ENCODE measurements around the gene ESR2. TPM values are rescaled to one million over a fixed set of nuclear protein-coding genes. Genes with fewer than 3 reads are reported as not detected.
"Not testable (repeated sequence)": the region's sequence is repeated elsewhere in the genome, so short reads cannot be mapped to it uniquely, and the experiment has no call there.

ESR2 gene
- total RNA-seq, 6 experiments from 2014 or later = not detected

DNA sequence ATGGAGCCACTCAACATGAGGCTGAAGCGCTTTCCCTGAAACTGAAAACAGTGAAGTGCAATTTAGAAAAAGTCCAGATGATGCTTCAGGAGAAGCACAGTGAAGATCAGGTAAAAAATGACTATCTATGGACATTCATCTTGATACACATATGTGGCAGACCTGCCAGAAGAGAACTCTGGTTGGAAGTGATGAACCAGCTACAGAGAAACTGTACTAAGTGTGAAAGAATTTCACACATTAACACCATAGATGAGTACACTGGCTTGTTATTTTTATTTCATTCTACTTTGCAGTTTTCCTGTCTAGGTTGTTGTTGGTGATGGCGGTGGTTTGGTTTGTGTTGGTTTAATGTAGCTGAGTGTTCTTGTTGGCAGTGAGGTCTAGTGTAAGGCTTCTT lies 174.7 kb downstream of the ESR2 start:
- TF ChIP-seq, protein P1, sequence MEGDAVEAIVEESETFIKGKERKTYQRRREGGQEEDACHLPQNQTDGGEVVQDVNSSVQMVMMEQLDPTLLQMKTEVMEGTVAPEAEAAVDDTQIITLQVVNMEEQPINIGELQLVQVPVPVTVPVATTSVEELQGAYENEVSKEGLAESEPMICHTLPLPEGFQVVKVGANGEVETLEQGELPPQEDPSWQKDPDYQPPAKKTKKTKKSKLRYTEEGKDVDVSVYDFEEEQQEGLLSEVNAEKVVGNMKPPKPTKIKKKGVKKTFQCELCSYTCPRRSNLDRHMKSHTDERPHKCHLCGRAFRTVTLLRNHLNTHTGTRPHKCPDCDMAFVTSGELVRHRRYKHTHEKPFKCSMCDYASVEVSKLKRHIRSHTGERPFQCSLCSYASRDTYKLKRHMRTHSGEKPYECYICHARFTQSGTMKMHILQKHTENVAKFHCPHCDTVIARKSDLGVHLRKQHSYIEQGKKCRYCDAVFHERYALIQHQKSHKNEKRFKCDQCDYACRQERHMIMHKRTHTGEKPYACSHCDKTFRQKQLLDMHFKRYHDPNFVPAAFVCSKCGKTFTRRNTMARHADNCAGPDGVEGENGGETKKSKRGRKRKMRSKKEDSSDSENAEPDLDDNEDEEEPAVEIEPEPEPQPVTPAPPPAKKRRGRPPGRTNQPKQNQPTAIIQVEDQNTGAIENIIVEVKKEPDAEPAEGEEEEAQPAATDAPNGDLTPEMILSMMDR (IDR thresholded peaks at IDR 0.05) = no peak
- H3K27ac Mint-ChIP-seq = no peak overlapping the region
- no peaks in the 10 kb centered on the region; the same call in 1 of the 2 replicates for H3K27me3 Mint-ChIP-seq (ENCODE audit: insufficient read depth)
- DNase-seq = no peak
- H3K9me3 Mint-ChIP-seq = no peaks in the 10 kb centered on the region
- no peaks in the 10 kb centered on the region for H3K36me3 Mint-ChIP-seq (ENCODE audit: low read depth)
- H3K4me3 Mint-ChIP-seq = no peak overlapping the region
- peaks cover 12% of the 10 kb centered on the region for H3K4me1 Mint-ChIP-seq (ENCODE audit: low read depth)

DNA sequence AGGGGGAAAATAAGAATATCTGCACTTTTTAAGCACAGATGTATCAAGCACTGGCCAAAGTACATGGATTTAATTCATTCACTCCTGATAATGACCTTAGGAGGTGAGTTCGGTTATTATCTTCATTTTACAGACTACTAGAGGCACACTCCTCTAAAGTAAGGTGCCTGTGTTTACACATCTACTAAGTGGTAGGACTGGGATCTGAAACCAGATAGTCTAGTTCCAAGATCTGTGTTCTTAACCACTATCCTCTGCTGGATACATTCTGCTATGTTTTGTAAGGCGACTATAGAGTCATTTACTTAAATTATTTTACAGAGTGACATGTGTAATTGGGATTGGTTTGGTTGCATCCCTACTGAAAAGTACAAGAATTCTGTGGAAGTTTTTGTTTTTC lies 175.3 kb downstream of the ESR2 start:
- no peaks in the 10 kb centered on the region for H3K9me3 Mint-ChIP-seq
- peak overlapping the region; percentile 16; the same call in 1 of the 2 replicates for H3K27ac Mint-ChIP-seq
- H3K27me3 Mint-ChIP-seq (ENCODE audit: insufficient read depth) = no peaks in the 10 kb centered on the region; the same call in 1 of the 2 replicates
- no peak for DNase-seq
- TF ChIP-seq, protein P1 (IDR thresholded peaks at IDR 0.05) = no peak
- H3K36me3 Mint-ChIP-seq (ENCODE audit: low read depth) = no peaks in the 10 kb centered on the region
- H3K4me1 Mint-ChIP-seq (ENCODE audit: low read depth) = peaks cover 12% of the 10 kb centered on the region
- no peak overlapping the region for H3K4me3 Mint-ChIP-seq

DNA sequence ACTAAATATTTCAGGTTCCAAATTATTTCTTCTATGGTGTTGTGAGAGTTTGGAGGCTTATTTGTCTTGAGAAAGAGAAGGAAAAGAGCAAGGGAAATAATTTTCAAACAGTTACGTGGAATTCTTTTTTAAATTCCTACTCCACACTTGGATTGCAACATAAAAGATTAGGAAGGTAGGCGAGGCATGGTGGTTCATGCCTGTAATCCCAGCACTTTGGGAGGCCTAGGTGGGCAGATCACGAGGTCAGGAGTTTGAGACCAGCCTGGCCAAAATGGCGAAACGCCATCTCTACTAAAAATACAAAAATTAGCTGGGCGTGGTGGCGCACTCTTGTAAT lies 175.8 kb downstream of the ESR2 start:
- peaks cover 12% of the 10 kb centered on the region for H3K4me1 Mint-ChIP-seq (ENCODE audit: low read depth)
- not testable (repeated sequence) for H3K9me3 Mint-ChIP-seq; DNase-seq; H3K27me3 Mint-ChIP-seq (ENCODE audit: insufficient read depth); H3K36me3 Mint-ChIP-seq (ENCODE audit: low read depth)
- H3K27ac Mint-ChIP-seq = peak overlapping the region; percentile 85
- H3K4me3 Mint-ChIP-seq = peak overlapping the region; percentile 70; the same call in 1 of the 2 replicates

DNA sequence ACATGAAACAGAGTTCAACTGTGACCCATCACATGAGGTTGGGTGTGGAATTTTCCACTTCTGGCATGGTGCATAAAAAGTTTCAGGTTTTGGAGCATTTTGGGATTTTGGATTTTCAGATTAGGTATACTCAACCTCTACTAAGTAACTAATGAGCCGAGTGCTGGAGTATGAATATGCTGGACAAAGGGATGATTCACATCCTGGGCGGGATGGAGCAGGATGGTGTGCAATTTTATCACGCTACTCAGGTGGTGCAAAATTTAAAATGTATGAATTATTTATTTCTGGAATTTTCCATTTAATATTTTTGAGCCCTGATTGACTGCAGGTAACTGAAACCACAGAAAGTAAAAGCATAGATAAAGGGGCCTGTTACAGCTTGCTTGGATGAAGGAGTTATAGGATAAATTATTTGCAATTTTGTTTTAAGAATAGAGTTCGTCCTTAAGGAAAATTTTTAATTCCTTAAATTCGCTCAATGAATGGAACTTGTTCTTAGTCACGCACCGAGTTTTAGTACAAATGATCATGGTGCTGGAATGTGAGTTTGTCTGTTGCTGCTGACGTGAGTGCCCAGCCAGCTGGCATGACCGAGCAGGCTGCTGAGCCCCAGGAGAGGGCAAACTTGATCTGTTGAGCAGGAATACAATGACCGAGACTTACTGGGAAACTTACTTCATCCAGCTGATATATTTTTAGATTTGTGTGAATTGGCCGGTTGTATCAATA lies 176.3 kb downstream of the ESR2 start:
- H3K9me3 Mint-ChIP-seq = no peaks in the 10 kb centered on the region
- H3K4me3 Mint-ChIP-seq = peak overlapping the region; percentile 70; the same call in 1 of the 2 replicates
- peaks cover 12% of the 10 kb centered on the region for H3K4me1 Mint-ChIP-seq (ENCODE audit: low read depth)
- no peaks in the 10 kb centered on the region for H3K36me3 Mint-ChIP-seq (ENCODE audit: low read depth)
- H3K27me3 Mint-ChIP-seq (ENCODE audit: insufficient read depth) = no peaks in the 10 kb centered on the region
- DNase-seq = no peak
- peak overlapping the region; percentile 85 for H3K27ac Mint-ChIP-seq
- TF ChIP-seq, protein P1 (IDR thresholded peaks at IDR 0.05) = no peak

DNA sequence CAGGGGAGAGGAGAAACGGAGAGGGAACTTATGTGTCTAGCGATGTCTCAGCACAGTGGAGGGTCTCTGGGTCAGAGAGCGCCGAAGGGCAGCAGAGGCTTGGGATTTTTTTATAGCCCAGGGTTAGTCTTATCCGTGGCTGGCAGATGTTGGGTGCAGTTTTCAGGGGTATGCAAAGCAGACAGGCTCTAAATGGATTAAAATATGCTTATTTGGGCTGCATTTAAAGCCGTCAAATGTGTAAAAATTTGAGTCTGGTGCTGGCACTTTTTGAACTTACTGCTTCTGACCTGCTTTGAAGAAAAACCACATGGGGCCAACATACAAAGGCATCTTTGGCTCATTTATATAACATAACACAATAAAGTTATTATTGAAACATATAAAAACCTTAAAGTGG lies 178.8 kb downstream of the ESR2 start:
- H3K4me3 Mint-ChIP-seq = no peak overlapping the region
- no peaks in the 10 kb centered on the region for H3K36me3 Mint-ChIP-seq (ENCODE audit: low read depth)
- H3K4me1 Mint-ChIP-seq (ENCODE audit: low read depth) = peaks cover 19% of the 10 kb centered on the region
- H3K27me3 Mint-ChIP-seq (ENCODE audit: insufficient read depth) = no peaks in the 10 kb centered on the region
- no peak overlapping the region for H3K27ac Mint-ChIP-seq
- H3K9me3 Mint-ChIP-seq = no peaks in the 10 kb centered on the region
- no peak for DNase-seq
- TF ChIP-seq, protein P1 (IDR thresholded peaks at IDR 0.05) = no peak

DNA sequence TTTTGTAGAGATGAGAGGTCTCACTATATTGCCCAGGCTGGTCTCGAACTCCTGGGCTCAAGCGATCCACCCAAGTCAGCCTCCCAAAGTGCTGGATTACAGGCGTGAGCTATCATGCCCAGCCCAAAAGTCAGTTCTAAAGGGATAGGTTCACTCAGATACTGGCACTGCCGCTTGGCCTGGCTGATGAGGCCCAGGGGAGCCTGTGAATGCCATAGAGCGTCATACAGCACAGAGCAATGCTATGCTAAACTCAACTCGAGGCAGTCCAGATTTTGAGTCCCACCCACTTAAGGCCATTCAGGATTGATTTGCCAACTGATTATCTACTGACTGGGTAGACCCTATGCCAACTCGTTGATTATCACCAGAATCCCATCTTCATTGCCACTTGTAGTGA lies 179.4 kb downstream of the ESR2 start:
- H3K9me3 Mint-ChIP-seq = no peaks in the 10 kb centered on the region
- TF ChIP-seq, protein P1 (IDR thresholded peaks at IDR 0.05) = no peak
- no peak for DNase-seq
- H3K36me3 Mint-ChIP-seq (ENCODE audit: low read depth) = no peaks in the 10 kb centered on the region
- H3K4me3 Mint-ChIP-seq = no peak overlapping the region
- H3K27ac Mint-ChIP-seq = no peak overlapping the region
- peaks cover 25% of the 10 kb centered on the region for H3K4me1 Mint-ChIP-seq (ENCODE audit: low read depth)
- H3K27me3 Mint-ChIP-seq (ENCODE audit: insufficient read depth) = no peaks in the 10 kb centered on the region
